A549 treated with GW870086 at 1 μM for 4 hours (cell line): Measurements from ENCODE around the gene BCDIN3D. TPM values are rescaled to one million over a fixed set of nuclear protein-coding genes. Genes with fewer than 3 reads are reported as not detected.

Experiments used
- total RNA-seq: library from RNA; stranded (reverse); fragments of 200-300 nt; extraction: Qiagen RNA extraction; gene quantifications from 5 replicates; pipeline ENCODE4 v1.2.3, GENCODE V29; 2022; ENCODE audit warnings: low read depth

The BCDIN3D gene
- total RNA-seq = 3.8 to 4.4 TPM (median 4.2 TPM) in 5 replicates

GRCh38 chr12:49842519-49843352 lies at the start of gene BCDIN3D:
Gene BCDIN3D (minus strand): TSS chr12:49843106. CDS start chr12:49843087, 19 bp downstream.

GRCh38 chr12:49828133-49829091 lies 14.5 kb downstream of the BCDIN3D start, which contains the start of gene NCKAP5L:
Gene NCKAP5L (minus strand): TSS chr12:49828413. CDS start chr12:49804044, 24,369 bp downstream.

Other genes with a start within 250 kb of the BCDIN3D start
- 0.08 to 0.16 TPM (median 0.13 TPM) in 4 of 5 replicates, not detected in the other for gene FAM186B, start 237.5 kb downstream of the BCDIN3D start, total RNA-seq
- 5.2 to 7.9 TPM (median 6.3 TPM) in 5 replicates for gene PRPF40B, start 219.5 kb downstream of the BCDIN3D start, total RNA-seq
- 1.3 to 2.1 TPM (median 1.8 TPM) in 5 replicates for gene FMNL3, start 135.7 kb downstream of the BCDIN3D start, total RNA-seq
- 390 to 492 TPM (median 490 TPM) in 5 replicates for gene TMBIM6, start 101.5 kb downstream of the BCDIN3D start, total RNA-seq
- 7.5 to 9.3 TPM (median 8.1 TPM) in 5 replicates for gene NCKAP5L, start 14.7 kb downstream of the BCDIN3D start, total RNA-seq
- 0.28 TPM in 1 of 5 replicates, not detected in the others for gene FAIM2, start 60.8 kb upstream of the BCDIN3D start, total RNA-seq
- gene AQP2, start 107.6 kb upstream of the BCDIN3D start, total RNA-seq = not detected in 5 replicates
- gene AQP5, start 118.8 kb upstream of the BCDIN3D start, total RNA-seq = not detected in 5 replicates
- not detected in 5 replicates for gene AQP6, start 129.8 kb upstream of the BCDIN3D start, total RNA-seq
- 68.2 to 84.2 TPM (median 78.5 TPM) in 5 replicates for gene RACGAP1, start 182.4 kb upstream of the BCDIN3D start, total RNA-seq
- gene ASIC1, start 214.5 kb upstream of the BCDIN3D start, total RNA-seq = 4.9 to 6.2 TPM (median 5.6 TPM) in 5 replicates
- 64.2 to 81.3 TPM (median 67.8 TPM) in 5 replicates for gene SMARCD1, start 242.2 kb upstream of the BCDIN3D start, total RNA-seq